ENCODE results near the gene RPRD1A.

DNA sequence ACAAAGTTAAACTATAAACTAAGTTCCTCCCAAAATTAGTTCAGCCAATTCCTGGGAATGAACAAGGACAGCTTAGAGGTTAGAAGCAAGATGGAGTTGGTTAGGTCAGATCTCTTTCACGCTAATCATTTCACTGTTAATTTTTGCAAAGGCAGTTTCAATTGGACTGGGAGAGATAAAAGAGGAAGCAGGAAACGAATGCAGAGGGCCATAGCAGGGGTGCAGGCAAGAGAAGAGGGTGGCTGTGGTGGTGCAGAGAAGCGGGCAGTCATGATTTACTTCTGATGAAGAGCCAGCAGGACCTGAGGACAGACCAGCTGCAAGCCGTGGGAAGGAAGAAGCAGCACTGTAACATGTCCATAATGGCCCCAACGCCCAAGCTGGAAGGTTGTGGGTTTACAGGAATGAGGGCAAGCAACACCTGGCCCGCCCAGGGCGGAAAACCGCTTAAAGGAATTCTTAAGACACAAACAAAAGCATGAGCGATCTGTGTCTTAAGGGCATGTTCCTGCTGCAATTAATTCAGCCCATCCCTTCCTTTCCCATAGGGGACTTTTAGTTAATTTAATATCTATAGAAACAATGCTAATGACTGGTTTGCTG, 99.0 kb downstream of the RPRD1A start:
- TF ChIP-seq GATA3 (IDR thresholded peaks at IDR 0.05; ENCODE audit: low read depth, low read length) (no peak), GATA2 (IDR thresholded peaks at IDR 0.05; ENCODE audit: low read depth, low read length) (no peak)

All from SH-SY5Y (cell line).